Activated T-helper 1 cell treated with anti-CD3 and anti-CD28 coated beads, Interleukin-2, amount 50 U/mL, for 16 hours (primary cell): Measurements from ENCODE around the gene TNFSF18.

ENCODE experiments used
- DNase-seq, 2 donors: peaks; one replicate each; pipeline ENCODE4 v3.0.0-alpha.2; 2020; ENCODE audit warnings: low read depth in 1 of 2, low spot score in 1 of 2

The TNFSF18 gene

GRCh38 chr1:173039626-173040025, 11.1 kb downstream of the TNFSF18 start:
- DNase-seq = no peak

- DNase-seq = no peak
Observed at GRCh38 chr1:173038875-173039554, 11.7 kb downstream of the TNFSF18 start.

- DNase-seq = no peak
Observed at GRCh38 chr1:173024543-173024942, 26.2 kb downstream of the TNFSF18 start.

- no peak for DNase-seq
Observed at GRCh38 chr1:173023343-173023742, 27.4 kb downstream of the TNFSF18 start.

GRCh38 chr1:173020138-173020750, 30.5 kb downstream of the TNFSF18 start:
- DNase-seq = no peak

- DNase-seq = no peak
Observed at GRCh38 chr1:173017792-173018191, 32.9 kb downstream of the TNFSF18 start.

- DNase-seq = no peak
Observed at GRCh38 chr1:173016419-173016818, 34.3 kb downstream of the TNFSF18 start.

GRCh38 chr1:173015629-173016028, 35.1 kb downstream of the TNFSF18 start:
- no peak for DNase-seq

GRCh38 chr1:173014160-173014559, 36.6 kb downstream of the TNFSF18 start:
- DNase-seq = no peak

- DNase-seq = no peak
Observed at GRCh38 chr1:173012126-173012525, 38.6 kb downstream of the TNFSF18 start.

GRCh38 chr1:173009597-173009996, 41.1 kb downstream of the TNFSF18 start:
- DNase-seq = no peak

GRCh38 chr1:173005196-173005864, 45.4 kb downstream of the TNFSF18 start:
- DNase-seq = no peak

GRCh38 chr1:173002891-173003838, 47.6 kb downstream of the TNFSF18 start:
- DNase-seq = no peak

GRCh38 chr1:172999349-172999748, 51.4 kb downstream of the TNFSF18 start:
- DNase-seq = no peak

- no peak for DNase-seq
Observed at GRCh38 chr1:172997941-172998361, 52.8 kb downstream of the TNFSF18 start.

- no peak for DNase-seq
Observed at GRCh38 chr1:172993640-172994039, 57.1 kb downstream of the TNFSF18 start.

- no peak for DNase-seq
Observed at GRCh38 chr1:172991674-172992400, 58.9 kb downstream of the TNFSF18 start.

GRCh38 chr1:172990598-172991215, 60.0 kb downstream of the TNFSF18 start:
- no peak for DNase-seq
